Amniotic epithelial cell (primary cell): ENCODE measurements around the gene HMCN2.
A peak's percentile ranks its signal among the peaks of the same experiment; 100 is the strongest.

Experiments used
- DNase-seq: peaks from one replicate; pipeline ENCODE4 v3.0.0-alpha.2; 2010; ENCODE audit warnings: low read depth

The HMCN2 gene

GRCh38 chr9:130366888-130367550, 101.5 kb downstream of the HMCN2 start:
- DNase-seq, result no peak

GRCh38 chr9:130368631-130369103, 103.1 kb downstream of the HMCN2 start:
- DNase-seq, result peak; percentile 38

GRCh38 chr9:130370226-130370625, 104.7 kb downstream of the HMCN2 start:
- no peak for DNase-seq

GRCh38 chr9:130371196-130371966, 105.8 kb downstream of the HMCN2 start:
- peak; percentile 1 for DNase-seq

- no peak for DNase-seq
These were observed 106.5 kb downstream of the HMCN2 start for GRCh38 chr9:130372057-130372456.

- DNase-seq, result no peak
These were observed 108.2 kb downstream of the HMCN2 start for GRCh38 chr9:130373679-130374325.

- DNase-seq, result no peak
These were observed 112.1 kb downstream of the HMCN2 start for GRCh38 chr9:130377612-130378011.

- no peak for DNase-seq
These were observed 113.5 kb downstream of the HMCN2 start for GRCh38 chr9:130378875-130379648.

- DNase-seq, result no peak
These were observed 114.0 kb downstream of the HMCN2 start for GRCh38 chr9:130379649-130379970.

- no peak for DNase-seq
These were observed 115.4 kb downstream of the HMCN2 start for GRCh38 chr9:130380920-130381469.

GRCh38 chr9:130381660-130382059, 116.1 kb downstream of the HMCN2 start:
- DNase-seq, result no peak

- DNase-seq, result no peak
These were observed 116.5 kb downstream of the HMCN2 start for GRCh38 chr9:130382096-130382495.

- DNase-seq, result no peak
These were observed 117.2 kb downstream of the HMCN2 start for GRCh38 chr9:130382636-130383349.

GRCh38 chr9:130383350-130383715, 117.8 kb downstream of the HMCN2 start:
- DNase-seq, result no peak

GRCh38 chr9:130383979-130384676, 118.6 kb downstream of the HMCN2 start:
- no peak for DNase-seq

- DNase-seq, result no peak
These were observed 119.7 kb downstream of the HMCN2 start for GRCh38 chr9:130385257-130385656.

GRCh38 chr9:130387398-130387797, 121.8 kb downstream of the HMCN2 start:
- no peak for DNase-seq

- DNase-seq, result no peak
These were observed 122.3 kb downstream of the HMCN2 start for GRCh38 chr9:130387905-130388304.

GRCh38 chr9:130390390-130390789, 124.8 kb downstream of the HMCN2 start:
- no peak for DNase-seq

GRCh38 chr9:130390986-130391385, 125.4 kb downstream of the HMCN2 start:
- DNase-seq, result no peak

- DNase-seq, result no peak
These were observed 126.3 kb downstream of the HMCN2 start for GRCh38 chr9:130391866-130392265.
